Prostate gland (tissue), 2 donors: ENCODE data around the gene XXYLT1. TPM values are rescaled to one million over a fixed set of nuclear protein-coding genes. Genes with fewer than 3 reads are reported as not detected.

Source experiments
- DNase-seq: peaks from one replicate; pipeline ENCODE4 v3.0.0-alpha.2; 2019; ENCODE audit warnings: low spot score
- H3K27ac ChIP-seq, 2 donors: fragments of 200-600 bp; sonication (generic); 2 replicates each; pipeline ENCODE4 v1.5.1; 2017 to 2019
- H3K27me3 ChIP-seq: fragments of 200-600 bp; sonication (generic); replicated peaks from 2 replicates; pipeline ENCODE4 v1.5.1; 2019; ENCODE audit not compliant: insufficient read depth
- H3K36me3 ChIP-seq, 2 donors: fragments of 200-600 bp; sonication (generic); 1 replicate in 1 of 2; 2 replicates in 1 of 2; pipeline versions ENCODE4 v1.5.1 to v1.8.1; 2017 to 2019
- H3K4me1 ChIP-seq: fragments of 200-600 bp; sonication (generic); replicated peaks from 2 replicates; pipeline ENCODE4 v1.5.1; 2019
- H3K4me3 ChIP-seq, 2 donors: fragments of 200-600 bp; sonication (generic); 2 replicates each; pipeline ENCODE4 v1.5.1; 2017 to 2019
- H3K9me3 ChIP-seq: fragments of 200-600 bp; sonication (generic); 2 replicates; pipeline ENCODE4 v1.5.1; 2017
- POLR2A ChIP-seq: fragments of 450-650 bp; IDR thresholded peaks from one replicate; pipeline ENCODE4 v1.6.1; 2016; ENCODE audit warnings: antibody characterized with exemption, mild to moderate bottlenecking
- POLR2AphosphoS5 ChIP-seq: sonication (generic); formaldehyde crosslinking; IDR thresholded peaks from one replicate; pipeline ENCODE4 v1.6.1; 2017; ENCODE audit warnings: antibody characterized with exemption
- WGBS: methylation state at CpG from one replicate; pipeline ENCODE4 v1.1.5; 2018; 5-methylcytosine and 5-hydroxymethylcytosine counted together
- intact Hi-C: fragments of 100-400 bp; cut with DNase I; formaldehyde crosslinking; loops from one replicate; pipeline ENCODE4 v1.14.2; 2022
- total RNA-seq, 2 donors: library from RNA; depleted of rRNA; stranded (reverse); fragments of >200 nt; gene quantifications; one replicate each; pipeline ENCODE4 v1.1.0, GENCODE V29; 2016
- TF ChIP-seq, protein P1 (sequence below), 4 experiments: fragments of 200-600 bp in 2 of 4; fragments of 450-650 bp in 2 of 4; sonication (generic) in 2 of 4; IDR thresholded peaks; 1 replicate in 3 of 4; 2 replicates in 1 of 4; pipeline ENCODE4 v1.5.1; 2016 to 2019; ENCODE audit warnings: antibody characterized with exemption in 4 of 4, mild to moderate bottlenecking in 2 of 4, moderate library complexity in 2 of 4

The XXYLT1 gene
- total RNA-seq, 2 donors from 2014 or later = 14.9 to 22.7 TPM

- peaks cover 11% of the 10 kb centered on the region for H3K4me1 ChIP-seq
- TF ChIP-seq, protein P1, sequence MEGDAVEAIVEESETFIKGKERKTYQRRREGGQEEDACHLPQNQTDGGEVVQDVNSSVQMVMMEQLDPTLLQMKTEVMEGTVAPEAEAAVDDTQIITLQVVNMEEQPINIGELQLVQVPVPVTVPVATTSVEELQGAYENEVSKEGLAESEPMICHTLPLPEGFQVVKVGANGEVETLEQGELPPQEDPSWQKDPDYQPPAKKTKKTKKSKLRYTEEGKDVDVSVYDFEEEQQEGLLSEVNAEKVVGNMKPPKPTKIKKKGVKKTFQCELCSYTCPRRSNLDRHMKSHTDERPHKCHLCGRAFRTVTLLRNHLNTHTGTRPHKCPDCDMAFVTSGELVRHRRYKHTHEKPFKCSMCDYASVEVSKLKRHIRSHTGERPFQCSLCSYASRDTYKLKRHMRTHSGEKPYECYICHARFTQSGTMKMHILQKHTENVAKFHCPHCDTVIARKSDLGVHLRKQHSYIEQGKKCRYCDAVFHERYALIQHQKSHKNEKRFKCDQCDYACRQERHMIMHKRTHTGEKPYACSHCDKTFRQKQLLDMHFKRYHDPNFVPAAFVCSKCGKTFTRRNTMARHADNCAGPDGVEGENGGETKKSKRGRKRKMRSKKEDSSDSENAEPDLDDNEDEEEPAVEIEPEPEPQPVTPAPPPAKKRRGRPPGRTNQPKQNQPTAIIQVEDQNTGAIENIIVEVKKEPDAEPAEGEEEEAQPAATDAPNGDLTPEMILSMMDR (IDR thresholded peaks at IDR 0.05) = no peak
- no peak for TF ChIP-seq POLR2A
- no peak for TF ChIP-seq POLR2AphosphoS5
- no peaks in the 10 kb centered on the region for H3K36me3 ChIP-seq
- H3K4me3 ChIP-seq = no peak overlapping the region
- no peak for DNase-seq
- intact Hi-C loops = loop anchor here (5.0 to 10.0 kb wide), 3 partner anchors 150 to 483 kb away; no protein-coding TSS in a partner anchor
- H3K27ac ChIP-seq = peak overlapping the region; percentile 93 to 94
- no peaks in the 10 kb centered on the region for H3K9me3 ChIP-seq
- H3K27me3 ChIP-seq = no peaks in the 10 kb centered on the region
- 76% methylated on average over 15 of the region's 16 CpGs for WGBS
These were observed 13.2 kb downstream of the XXYLT1 start for GRCh38 chr3:195257454-195258448.

DNA sequence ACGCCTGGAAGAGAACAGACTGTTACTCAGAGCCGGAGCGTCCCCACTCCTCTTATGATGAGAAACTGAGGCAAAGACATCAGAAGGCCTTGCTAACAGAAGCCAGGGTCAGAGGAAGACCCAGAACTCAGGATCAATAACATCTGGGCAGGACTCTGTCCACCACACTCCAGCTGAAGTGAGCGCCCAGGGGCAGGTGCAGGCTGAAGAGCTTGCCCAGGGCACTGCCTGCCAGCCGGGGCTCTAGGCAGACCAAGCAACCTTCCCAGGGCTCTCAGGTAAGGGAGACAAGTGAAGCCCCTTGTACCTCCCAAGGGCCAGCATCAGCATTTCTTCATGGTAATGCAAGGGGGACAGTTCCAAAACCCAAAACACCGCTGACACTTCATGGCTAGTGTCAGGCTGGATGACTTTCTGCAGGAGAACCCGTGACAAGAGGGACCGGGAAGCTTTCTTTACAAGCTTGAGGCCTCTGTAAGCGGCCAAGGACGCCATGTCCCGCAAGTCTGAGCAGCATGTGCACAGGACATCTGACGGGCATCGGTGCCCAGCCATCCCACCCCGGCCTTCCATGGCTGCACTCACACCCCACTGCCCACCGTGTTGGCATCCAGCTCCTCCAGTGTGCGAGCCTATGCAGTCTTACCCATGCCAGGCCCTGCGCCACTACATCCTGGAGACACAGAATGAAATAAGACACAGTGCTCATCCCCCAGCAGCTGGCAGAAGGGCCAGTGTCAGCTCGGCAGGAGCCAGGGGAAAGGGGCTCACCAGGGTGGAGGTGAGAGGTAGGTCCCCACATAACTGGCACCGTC, 14.1 kb downstream of the XXYLT1 start:
- Histone ChIP-seq H3K27ac (peak overlapping the region; percentile 93 to 94), H3K4me3 (no peak overlapping the region), H3K4me1 (peaks cover 11% of the 10 kb centered on the region), H3K27me3 (no peaks in the 10 kb centered on the region), H3K36me3 (no peaks in the 10 kb centered on the region), H3K9me3 (no peaks in the 10 kb centered on the region)
- DNase-seq = no peak
- WGBS = 92% methylated on average over 19 of the region's 19 CpGs
- TF ChIP-seq POLR2A = no peak
- intact Hi-C loops = loop anchor here (5.0 to 10.0 kb wide), 3 partner anchors 150 to 482 kb away; no protein-coding TSS in a partner anchor

GRCh38 chr3:195255571-195256501, 15.1 kb downstream of the XXYLT1 start:
- Histone ChIP-seq H3K27ac (no peak overlapping the region), H3K36me3 (no peaks in the 10 kb centered on the region), H3K9me3 (no peaks in the 10 kb centered on the region), H3K27me3 (no peaks in the 10 kb centered on the region), H3K4me1 (peaks cover 11% of the 10 kb centered on the region), H3K4me3 (no peak overlapping the region)
- DNase-seq = no peak
- intact Hi-C loops = loop anchor here (5.0 to 10.0 kb wide), 3 partner anchors 149 to 481 kb away; no protein-coding TSS in a partner anchor
- no peak for TF ChIP-seq POLR2A
- TF ChIP-seq POLR2AphosphoS5 = no peak
- TF ChIP-seq, protein P1 (IDR thresholded peaks at IDR 0.05) = no peak
- WGBS = 84% methylated on average over 22 of the region's 22 CpGs

DNA sequence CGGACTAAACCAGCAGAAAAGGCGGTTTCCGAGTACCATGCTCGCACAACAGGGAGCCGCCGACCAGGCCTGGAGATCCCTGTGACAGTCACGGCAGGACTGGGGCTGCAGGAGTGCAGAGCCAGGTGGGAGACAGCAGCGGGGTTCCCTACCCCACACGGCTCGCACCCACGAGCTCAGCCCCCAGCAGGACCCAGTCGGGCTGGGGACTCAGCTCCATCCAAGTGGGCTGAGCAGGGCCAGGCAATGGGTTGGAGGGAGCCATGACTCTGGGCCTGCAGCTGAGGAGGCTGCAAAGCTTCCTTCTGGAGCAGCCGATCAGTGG, 15.8 kb downstream of the XXYLT1 start:
- DNase-seq = no peak
- intact Hi-C loops = loop anchor here (5.0 to 10.0 kb wide), 3 partner anchors 148 to 480 kb away; no protein-coding TSS in a partner anchor
- Histone ChIP-seq H3K4me1 (peaks cover 11% of the 10 kb centered on the region), H3K27ac (no peak overlapping the region), H3K36me3 (no peaks in the 10 kb centered on the region), H3K4me3 (no peak overlapping the region), H3K9me3 (no peaks in the 10 kb centered on the region), H3K27me3 (no peaks in the 10 kb centered on the region)
- WGBS = 97% methylated on average over 13 of the region's 13 CpGs
- TF ChIP-seq POLR2AphosphoS5 (no peak), POLR2A (no peak)
- TF ChIP-seq, protein P1 (IDR thresholded peaks at IDR 0.05) = no peak
